TTC549 (cell line): ENCODE results near the gene ARPIN.
"Not testable (repeated sequence)": the region's sequence is repeated elsewhere in the genome, so short reads cannot be mapped to it uniquely, and the experiment has no call there.

Experiments
- FAIRE-seq: peaks from 2 replicates; lab custom pipeline; 2012; peaks lifted over from hg19 to GRCh38; lab: Jason Lieb, UNC

ARPIN gene

GRCh38 chr15:89912674-89913396 lies at the start of gene ARPIN:
Gene ARPIN (minus strand): TSS chr15:89912952. CDS start chr15:89912835, 117 bp downstream.
- FAIRE-seq = no peak

GRCh38 chr15:89958107-89958805 lies 45.5 kb upstream of the ARPIN start:
- no peak for FAIRE-seq

GRCh38 chr15:89955449-89955998 lies 42.8 kb upstream of the ARPIN start:
- FAIRE-seq = not testable (repeated sequence)

- FAIRE-seq = no peak
These were observed 41.8 kb upstream of the ARPIN start for GRCh38 chr15:89954541-89954940.

GRCh38 chr15:89948796-89949195 lies 36.0 kb upstream of the ARPIN start:
- FAIRE-seq = no peak

GRCh38 chr15:89947385-89947784 lies 34.6 kb upstream of the ARPIN start:
- no peak for FAIRE-seq

GRCh38 chr15:89946681-89947299 lies 34.0 kb upstream of the ARPIN start:
- FAIRE-seq = no peak

- FAIRE-seq = not testable (repeated sequence)
These were observed 31.0 kb upstream of the ARPIN start for GRCh38 chr15:89943721-89944120.

- no peak for FAIRE-seq
These were observed 27.2 kb upstream of the ARPIN start for GRCh38 chr15:89939910-89940309.

GRCh38 chr15:89939377-89939776 lies 26.6 kb upstream of the ARPIN start:
- not testable (repeated sequence) for FAIRE-seq

- FAIRE-seq = no peak
These were observed 24.9 kb upstream of the ARPIN start for GRCh38 chr15:89937365-89938350.

- no peak for FAIRE-seq
These were observed 24.1 kb upstream of the ARPIN start for GRCh38 chr15:89936786-89937265.

GRCh38 chr15:89936051-89936785 lies 23.5 kb upstream of the ARPIN start:
- FAIRE-seq = no peak

GRCh38 chr15:89932880-89933279 lies 20.1 kb upstream of the ARPIN start:
- peak; percentile 88 for FAIRE-seq

GRCh38 chr15:89928421-89928820 lies 15.7 kb upstream of the ARPIN start:
- FAIRE-seq = no peak

GRCh38 chr15:89926158-89926557 lies 13.4 kb upstream of the ARPIN start:
- no peak for FAIRE-seq

GRCh38 chr15:89917442-89918101 lies 4.8 kb upstream of the ARPIN start:
- FAIRE-seq = no peak

GRCh38 chr15:89916660-89917059 lies 3.9 kb upstream of the ARPIN start:
- no peak for FAIRE-seq

GRCh38 chr15:89912145-89912673 lies 543 bp downstream of the ARPIN start:
- no peak for FAIRE-seq
